T-helper 2 cell treated with Interferon-gamma antibody and Interleukin-4, amounts not matched to agents 5 μg/mL and 100 μg/mL, for 36 hours (primary cell): Measurements from ENCODE around the gene KIF5A.
A peak's percentile ranks its signal among the peaks of the same experiment; 100 is the strongest.
"Not testable (repeated sequence)": the region's sequence is repeated elsewhere in the genome, so short reads cannot be mapped to it uniquely, and the experiment has no call there.

Experiments
- DNase-seq: peaks from one replicate; pipeline ENCODE4 v3.0.0; 2021; ENCODE audit warnings: low spot score
- H3K27ac Mint-ChIP-seq: one replicate; pipeline ENCODE4 v1.8.0; 2021; ENCODE audit warnings: mild to moderate bottlenecking, mixed read lengths
- H3K27me3 Mint-ChIP-seq: one replicate; pipeline ENCODE4 v1.8.0; 2021; ENCODE audit warnings: low read depth, mixed read lengths
- H3K36me3 Mint-ChIP-seq: one replicate; pipeline ENCODE4 v1.8.0; 2021; ENCODE audit warnings: low read depth, mixed read lengths
- H3K4me1 Mint-ChIP-seq: one replicate; pipeline ENCODE4 v1.8.0; 2021; ENCODE audit warnings: low read depth, mixed read lengths
- H3K4me3 Mint-ChIP-seq: one replicate; pipeline ENCODE4 v1.8.0; 2022; ENCODE audit warnings: mild to moderate bottlenecking, moderate library complexity, mixed read lengths
- H3K9me3 Mint-ChIP-seq: one replicate; pipeline ENCODE4 v1.8.0; 2021; ENCODE audit warnings: mixed read lengths

The KIF5A gene

GRCh38 chr12:57549909-57550640 lies at the start of gene KIF5A:
Gene KIF5A (plus strand): TSS chr12:57550044. CDS start chr12:57550272, 228 bp downstream.
- peaks cover 8% of the 10 kb centered on the region for H3K36me3 Mint-ChIP-seq
- H3K27me3 Mint-ChIP-seq, result peaks cover 11% of the 10 kb centered on the region

GRCh38 chr12:57500213-57500612 lies 49.6 kb upstream of the KIF5A start:
- Mint-ChIP-seq H3K4me3 (no peak overlapping the region), H3K36me3 (peaks cover 72% of the 10 kb centered on the region), H3K27ac (no peak overlapping the region), H3K9me3 (peaks cover 3% of the 10 kb centered on the region), H3K27me3 (no peaks in the 10 kb centered on the region), H3K4me1 (no peaks in the 10 kb centered on the region)
- DNase-seq, result no peak

More at GRCh38 chr12:57549909-57550640, at the start of gene KIF5A:
- no peaks in the 10 kb centered on the region for H3K9me3 Mint-ChIP-seq
- H3K27ac Mint-ChIP-seq, result peak within 1 kb of the TSS; percentile 32
- peak within 1 kb of the TSS; percentile 79 for H3K4me3 Mint-ChIP-seq
- DNase-seq, result peak; percentile 63
- H3K4me1 Mint-ChIP-seq, result peaks cover 36% of the 10 kb centered on the region

GRCh38 chr12:57502311-57502969 lies 47.4 kb upstream of the KIF5A start:
- not testable (repeated sequence) for H3K4me1 Mint-ChIP-seq, H3K9me3 Mint-ChIP-seq, DNase-seq

GRCh38 chr12:57506541-57506940 lies 43.3 kb upstream of the KIF5A start:
- H3K4me1 Mint-ChIP-seq, DNase-seq, H3K4me3 Mint-ChIP-seq, H3K9me3 Mint-ChIP-seq, H3K27me3 Mint-ChIP-seq, H3K27ac Mint-ChIP-seq: not testable (repeated sequence)
- H3K36me3 Mint-ChIP-seq, result peaks cover 42% of the 10 kb centered on the region

More at GRCh38 chr12:57502311-57502969, 47.4 kb upstream of the KIF5A start:
- H3K4me3 Mint-ChIP-seq, H3K27me3 Mint-ChIP-seq, H3K27ac Mint-ChIP-seq: not testable (repeated sequence)
- peaks cover 67% of the 10 kb centered on the region for H3K36me3 Mint-ChIP-seq

GRCh38 chr12:57507796-57508195 lies 42.0 kb upstream of the KIF5A start:
- not testable (repeated sequence) for H3K27ac Mint-ChIP-seq, H3K4me1 Mint-ChIP-seq, H3K27me3 Mint-ChIP-seq, H3K9me3 Mint-ChIP-seq, H3K4me3 Mint-ChIP-seq, DNase-seq
- peaks cover 47% of the 10 kb centered on the region for H3K36me3 Mint-ChIP-seq

DNA sequence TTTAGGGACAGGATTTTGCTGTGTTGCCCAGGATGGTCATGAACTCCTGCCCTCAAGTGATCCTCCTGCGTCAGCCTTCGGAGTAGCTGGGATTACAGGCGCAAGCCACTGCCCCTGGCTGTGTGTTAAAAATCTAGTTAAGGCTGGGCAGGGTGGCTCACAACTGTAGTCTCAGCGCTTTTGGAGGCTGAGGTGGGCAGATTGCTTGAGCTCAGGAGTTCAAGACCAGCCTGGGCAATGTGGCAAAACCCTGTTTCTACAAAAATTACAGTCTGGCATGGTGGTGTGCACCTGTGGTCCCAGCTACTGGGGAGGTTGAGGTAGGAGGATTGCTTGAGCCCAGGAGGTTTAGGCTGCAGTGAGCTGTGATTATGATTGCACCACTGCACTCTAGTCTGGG lies 38.7 kb upstream of the KIF5A start:
- Mint-ChIP-seq H3K27me3 (no peaks in the 10 kb centered on the region), H3K4me3 (no peak overlapping the region), H3K9me3 (no peaks in the 10 kb centered on the region), H3K36me3 (peaks cover 46% of the 10 kb centered on the region), H3K27ac (no peak overlapping the region), H3K4me1 (no peaks in the 10 kb centered on the region)
- DNase-seq, result no peak

DNA sequence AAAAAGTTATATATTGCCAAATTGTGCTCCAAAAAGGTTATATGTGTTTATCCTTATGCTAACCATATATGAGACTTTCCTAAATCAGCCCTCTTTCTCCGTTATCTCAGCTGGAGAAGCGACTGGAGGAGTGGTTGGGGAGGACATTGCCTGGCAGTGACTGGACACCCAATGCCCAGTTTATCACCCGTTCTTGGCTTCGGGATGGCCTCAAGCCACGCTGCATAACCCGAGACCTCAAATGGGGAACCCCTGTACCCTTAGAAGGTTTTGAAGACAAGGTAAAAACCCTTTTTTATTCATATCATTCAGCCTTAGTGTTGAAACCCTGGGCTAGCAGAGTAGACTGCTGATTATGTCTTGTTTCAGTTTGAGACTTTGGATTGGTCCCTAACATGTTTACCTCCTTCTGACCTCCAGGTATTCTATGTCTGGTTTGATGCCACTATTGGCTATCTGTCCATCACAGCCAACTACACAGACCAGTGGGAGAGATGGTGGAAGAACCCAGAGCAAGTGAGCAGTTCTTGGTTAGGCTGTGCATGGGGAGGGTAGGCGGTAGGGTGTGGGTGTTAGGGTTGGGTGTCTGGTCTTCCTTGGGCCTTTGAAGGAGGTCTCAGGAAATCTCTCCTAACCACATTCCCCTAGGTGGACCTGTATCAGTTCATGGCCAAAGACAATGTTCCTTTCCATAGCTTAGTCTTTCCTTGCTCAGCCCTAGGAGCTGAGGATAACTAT lies 38.1 kb upstream of the KIF5A start:
- no peaks in the 10 kb centered on the region for H3K9me3 Mint-ChIP-seq
- H3K4me1 Mint-ChIP-seq, result no peaks in the 10 kb centered on the region
- no peak overlapping the region for H3K4me3 Mint-ChIP-seq
- no peak for DNase-seq
- no peaks in the 10 kb centered on the region for H3K27me3 Mint-ChIP-seq
- H3K36me3 Mint-ChIP-seq, result peaks cover 50% of the 10 kb centered on the region
- no peak overlapping the region for H3K27ac Mint-ChIP-seq

DNA sequence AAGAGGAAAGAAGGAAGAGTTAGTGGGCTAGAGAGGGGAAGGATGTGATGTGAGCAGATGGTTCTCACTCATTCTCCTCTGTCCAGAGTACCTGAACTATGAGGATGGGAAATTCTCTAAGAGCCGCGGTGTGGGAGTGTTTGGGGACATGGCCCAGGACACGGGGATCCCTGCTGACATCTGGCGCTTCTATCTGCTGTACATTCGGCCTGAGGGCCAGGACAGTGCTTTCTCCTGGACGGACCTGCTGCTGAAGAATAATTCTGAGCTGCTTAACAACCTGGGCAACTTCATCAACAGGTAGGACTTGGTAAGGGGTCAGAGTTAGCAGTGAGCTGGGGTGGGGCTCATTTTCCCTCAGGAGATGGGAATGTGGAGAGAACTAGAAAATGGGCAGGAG lies 37.2 kb upstream of the KIF5A start:
- no peak overlapping the region for H3K4me3 Mint-ChIP-seq
- peaks cover 3% of the 10 kb centered on the region for H3K4me1 Mint-ChIP-seq
- H3K27me3 Mint-ChIP-seq, result no peaks in the 10 kb centered on the region
- DNase-seq, result no peak
- H3K9me3 Mint-ChIP-seq, result no peaks in the 10 kb centered on the region
- no peak overlapping the region for H3K27ac Mint-ChIP-seq
- H3K36me3 Mint-ChIP-seq, result peaks cover 59% of the 10 kb centered on the region

DNA sequence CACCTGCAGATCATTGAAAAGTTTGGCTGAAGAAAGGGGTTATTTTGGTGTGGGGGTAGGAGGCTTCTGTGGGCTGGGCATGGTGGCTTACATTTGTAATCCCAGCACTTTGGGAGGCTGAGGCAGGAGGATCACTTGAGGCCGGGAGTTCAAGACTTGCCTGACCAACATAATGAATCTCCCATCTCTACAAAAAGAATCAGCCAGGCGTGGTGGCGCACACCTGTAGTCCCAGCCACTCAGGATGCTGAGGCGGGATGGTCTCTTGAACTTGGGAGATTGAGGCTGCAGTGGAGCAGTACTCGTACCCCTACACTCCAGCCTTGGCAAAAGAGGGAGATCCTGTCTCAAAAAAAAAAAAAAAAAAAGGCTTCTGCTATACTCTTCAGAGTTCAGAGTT lies 36.6 kb upstream of the KIF5A start:
- H3K27ac Mint-ChIP-seq, result no peak overlapping the region
- no peaks in the 10 kb centered on the region for H3K27me3 Mint-ChIP-seq
- peaks cover 65% of the 10 kb centered on the region for H3K36me3 Mint-ChIP-seq
- no peak for DNase-seq
- peaks cover 7% of the 10 kb centered on the region for H3K4me1 Mint-ChIP-seq
- no peaks in the 10 kb centered on the region for H3K9me3 Mint-ChIP-seq
- H3K4me3 Mint-ChIP-seq, result no peak overlapping the region

DNA sequence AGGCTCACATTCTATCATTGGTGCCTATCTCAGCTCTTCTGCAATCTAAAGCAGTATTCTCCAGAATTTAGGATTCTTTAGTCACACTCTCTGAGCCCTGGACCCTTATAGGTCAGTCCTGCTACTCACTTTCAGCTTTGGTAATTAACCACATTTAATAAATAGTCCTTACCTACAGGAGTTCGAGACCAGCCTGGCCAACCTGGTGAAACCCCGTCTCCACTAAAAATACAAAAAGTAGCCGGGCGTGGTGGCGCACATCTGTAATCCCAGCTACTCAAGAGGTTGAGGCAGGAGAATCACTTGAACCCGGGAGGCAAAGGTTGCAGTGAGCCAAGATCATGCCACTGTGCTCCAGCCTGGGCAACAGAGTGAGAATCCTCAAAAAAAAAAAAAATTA lies 36.2 kb upstream of the KIF5A start:
- H3K9me3 Mint-ChIP-seq, DNase-seq, H3K4me3 Mint-ChIP-seq, H3K27me3 Mint-ChIP-seq, H3K27ac Mint-ChIP-seq: not testable (repeated sequence)
- H3K4me1 Mint-ChIP-seq, result peaks cover 10% of the 10 kb centered on the region
- H3K36me3 Mint-ChIP-seq, result peaks cover 66% of the 10 kb centered on the region

GRCh38 chr12:57514246-57514645 lies 35.6 kb upstream of the KIF5A start:
- H3K36me3 Mint-ChIP-seq, result peaks cover 70% of the 10 kb centered on the region
- not testable (repeated sequence) for H3K27ac Mint-ChIP-seq, DNase-seq, H3K9me3 Mint-ChIP-seq, H3K27me3 Mint-ChIP-seq, H3K4me3 Mint-ChIP-seq
- peaks cover 15% of the 10 kb centered on the region for H3K4me1 Mint-ChIP-seq

GRCh38 chr12:57514720-57515407 lies 35.0 kb upstream of the KIF5A start:
- H3K4me1 Mint-ChIP-seq, result peaks cover 16% of the 10 kb centered on the region
- no peak overlapping the region for H3K27ac Mint-ChIP-seq

GRCh38 chr12:57515408-57515933 lies 34.4 kb upstream of the KIF5A start:
- no peak overlapping the region for H3K27ac Mint-ChIP-seq
- H3K36me3 Mint-ChIP-seq, result peaks cover 77% of the 10 kb centered on the region
- H3K4me3 Mint-ChIP-seq, result no peak overlapping the region
- no peaks in the 10 kb centered on the region for H3K9me3 Mint-ChIP-seq
- no peak for DNase-seq
- peaks cover 1% of the 10 kb centered on the region for H3K27me3 Mint-ChIP-seq
- peaks cover 16% of the 10 kb centered on the region for H3K4me1 Mint-ChIP-seq

More at GRCh38 chr12:57514720-57515407, 35.0 kb upstream of the KIF5A start:
- H3K4me3 Mint-ChIP-seq, result no peak overlapping the region
- peaks cover 71% of the 10 kb centered on the region for H3K36me3 Mint-ChIP-seq
- H3K9me3 Mint-ChIP-seq, result no peaks in the 10 kb centered on the region
- no peaks in the 10 kb centered on the region for H3K27me3 Mint-ChIP-seq
- DNase-seq, result no peak
